ENCODE measurements around the gene TSPOAP1.
A peak's percentile ranks its signal among the peaks of the same experiment; 100 is the strongest.

Gene TSPOAP1

DNA sequence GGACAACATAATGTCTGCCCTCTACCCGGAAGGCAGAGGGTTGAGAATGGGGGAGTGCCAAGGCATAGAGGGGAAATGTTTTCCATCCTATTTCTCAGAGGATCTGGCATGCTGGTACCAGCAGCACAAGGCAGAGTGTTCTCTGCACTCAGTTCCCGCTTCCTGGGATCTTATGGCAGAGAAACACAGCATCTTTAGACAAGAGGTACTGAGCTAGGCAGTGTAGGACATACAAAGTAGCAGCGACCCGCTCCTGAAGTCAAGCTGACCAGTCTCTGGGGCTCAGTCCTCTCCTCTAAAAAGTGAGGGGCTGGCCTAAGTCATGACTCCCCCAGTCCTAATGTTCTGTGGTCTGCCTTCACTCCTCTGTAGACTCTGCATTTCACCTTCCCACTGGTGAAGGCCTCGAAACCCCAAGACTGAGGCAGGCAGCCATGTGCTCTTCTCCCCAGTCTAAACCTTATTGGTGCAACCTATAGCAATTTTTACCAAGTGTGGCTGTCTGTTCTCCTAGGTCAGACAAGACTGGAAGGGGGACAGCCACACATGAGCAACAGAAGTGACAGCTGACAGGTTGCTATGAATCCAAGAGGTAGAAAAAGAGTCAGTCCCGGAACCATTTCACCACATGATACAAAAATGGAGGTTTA, 11.3 kb upstream of the TSPOAP1 start:
- DNase-seq (ENCODE audit: low read depth) = no peak

DNA sequence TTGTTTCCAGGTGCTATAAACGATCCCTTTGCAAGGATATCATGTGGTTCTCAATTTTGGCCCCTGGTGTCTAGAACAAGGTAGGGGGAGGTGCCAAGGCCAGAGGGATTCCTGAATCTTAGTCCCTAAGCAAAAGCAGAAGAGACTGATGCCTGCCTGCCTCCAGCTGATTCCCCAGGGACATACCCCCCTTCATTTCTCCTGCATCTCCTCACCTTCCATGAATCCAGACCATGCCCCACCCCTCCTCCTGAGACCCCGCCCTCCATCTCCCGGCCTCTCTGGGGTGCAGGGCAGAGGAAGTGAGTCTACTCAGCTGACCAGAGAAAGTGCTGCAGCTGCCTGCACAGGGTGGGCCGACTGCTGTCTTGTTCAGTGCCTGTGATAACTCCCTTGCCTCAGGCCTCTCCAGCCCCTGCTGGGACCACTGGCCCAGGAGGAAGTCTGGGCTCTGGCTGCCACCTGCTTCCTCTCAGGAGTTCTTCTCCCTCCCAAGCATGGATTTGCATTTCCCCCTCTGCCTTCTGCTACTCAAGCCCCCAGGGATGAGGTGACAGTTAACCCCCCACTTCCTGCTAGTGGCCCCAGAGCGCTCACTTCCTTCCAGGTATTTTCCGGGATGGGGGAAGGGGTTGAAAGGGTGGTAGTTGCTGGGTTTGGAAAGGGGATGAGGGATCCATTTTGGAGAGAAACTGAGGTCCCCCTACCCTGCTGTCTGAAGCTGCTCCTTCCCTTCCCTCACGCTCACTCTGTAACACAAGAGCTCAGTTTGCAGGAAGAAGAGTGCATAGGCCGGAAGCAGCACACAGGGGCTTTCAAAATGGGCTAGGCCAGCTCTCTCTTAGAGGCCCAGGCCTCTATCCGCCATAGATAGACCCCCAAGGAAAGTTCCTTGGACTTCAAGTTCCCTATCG, 10.5 kb upstream of the TSPOAP1 start:
- DNase-seq (ENCODE audit: low read depth) = peak; percentile 75

DNA sequence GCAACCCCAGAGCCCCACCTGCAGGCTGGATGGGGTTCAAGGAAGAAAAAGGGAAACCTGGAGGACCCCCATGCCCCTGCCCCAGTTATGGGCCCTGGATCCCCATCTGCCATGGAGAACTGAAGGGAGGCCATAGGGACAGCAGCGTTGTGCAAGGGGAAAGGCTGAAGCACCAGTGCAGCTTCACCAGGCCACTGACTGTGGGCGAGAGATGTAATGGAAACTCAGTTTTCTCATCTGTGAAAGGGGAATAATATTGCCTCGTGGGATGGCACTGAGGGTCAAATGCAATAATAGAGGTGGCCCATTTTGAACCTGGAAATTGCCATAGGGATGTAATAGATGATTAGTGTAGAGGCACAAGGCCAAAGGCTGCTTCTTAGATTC, 9.9 kb upstream of the TSPOAP1 start:
- no peak for DNase-seq (ENCODE audit: low read depth)

DNA sequence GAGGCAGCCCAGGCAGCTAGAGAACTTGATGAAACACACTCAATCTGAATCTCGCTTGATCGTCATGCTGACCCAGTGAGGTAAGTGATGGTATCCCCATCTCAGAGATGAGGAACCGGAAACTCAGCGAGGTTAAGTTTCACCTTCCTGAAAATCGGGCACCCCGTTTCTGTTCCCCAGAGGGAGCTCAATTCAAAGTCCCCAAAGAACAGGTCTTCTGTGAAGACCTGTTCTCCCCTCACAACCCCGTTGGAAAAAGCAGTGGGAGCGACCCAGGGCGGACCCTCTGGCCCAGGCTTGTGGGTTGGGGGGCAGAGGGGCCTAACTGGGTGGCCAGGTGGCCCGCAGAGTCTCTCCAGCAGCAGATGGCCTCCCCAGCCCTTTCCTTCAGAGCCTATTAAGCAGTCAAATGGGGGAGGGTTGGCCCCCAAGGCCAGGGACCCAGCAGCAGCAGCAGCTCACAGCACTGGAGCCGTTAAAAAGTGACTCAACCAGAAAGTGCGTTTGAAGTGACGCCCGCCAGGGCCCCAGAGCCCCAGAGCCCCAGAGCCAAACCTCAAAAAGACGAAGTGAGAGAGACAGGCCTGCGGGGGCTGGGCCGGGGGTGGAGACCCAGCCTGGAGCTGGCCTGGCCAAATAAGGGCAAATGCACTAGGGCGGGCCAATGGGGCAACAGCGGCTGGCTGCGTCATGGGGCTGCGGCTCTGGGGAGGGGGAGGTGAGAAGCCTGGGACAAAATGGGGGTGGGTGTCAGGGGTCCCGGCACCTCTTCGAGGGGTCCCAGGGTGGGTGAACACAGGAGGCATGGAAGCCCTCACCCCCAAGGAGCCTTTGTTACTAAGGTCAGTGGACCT, 9.2 kb upstream of the TSPOAP1 start:
- peak; percentile 90 for DNase-seq (ENCODE audit: low read depth)

DNA sequence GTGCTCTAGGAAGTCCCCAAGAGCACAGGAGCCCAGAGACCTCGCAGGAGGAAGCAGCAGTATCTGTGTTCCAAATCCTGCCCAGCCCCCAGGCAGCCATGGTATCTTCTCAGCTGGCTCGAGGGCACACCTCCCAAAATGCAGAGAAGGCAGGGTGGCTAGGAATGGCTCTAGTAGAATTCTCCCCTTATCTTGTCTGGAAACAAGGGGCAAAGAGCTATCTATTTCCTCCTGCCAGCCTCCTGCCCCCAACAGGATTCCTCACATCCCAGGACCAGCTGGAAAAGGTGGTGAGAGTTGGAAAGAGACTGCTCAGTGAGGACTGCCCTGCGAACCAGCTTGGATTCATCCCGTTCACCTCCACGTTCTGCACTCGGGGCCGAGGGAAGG, 8.6 kb upstream of the TSPOAP1 start:
- no peak for DNase-seq (ENCODE audit: low read depth)

DNA sequence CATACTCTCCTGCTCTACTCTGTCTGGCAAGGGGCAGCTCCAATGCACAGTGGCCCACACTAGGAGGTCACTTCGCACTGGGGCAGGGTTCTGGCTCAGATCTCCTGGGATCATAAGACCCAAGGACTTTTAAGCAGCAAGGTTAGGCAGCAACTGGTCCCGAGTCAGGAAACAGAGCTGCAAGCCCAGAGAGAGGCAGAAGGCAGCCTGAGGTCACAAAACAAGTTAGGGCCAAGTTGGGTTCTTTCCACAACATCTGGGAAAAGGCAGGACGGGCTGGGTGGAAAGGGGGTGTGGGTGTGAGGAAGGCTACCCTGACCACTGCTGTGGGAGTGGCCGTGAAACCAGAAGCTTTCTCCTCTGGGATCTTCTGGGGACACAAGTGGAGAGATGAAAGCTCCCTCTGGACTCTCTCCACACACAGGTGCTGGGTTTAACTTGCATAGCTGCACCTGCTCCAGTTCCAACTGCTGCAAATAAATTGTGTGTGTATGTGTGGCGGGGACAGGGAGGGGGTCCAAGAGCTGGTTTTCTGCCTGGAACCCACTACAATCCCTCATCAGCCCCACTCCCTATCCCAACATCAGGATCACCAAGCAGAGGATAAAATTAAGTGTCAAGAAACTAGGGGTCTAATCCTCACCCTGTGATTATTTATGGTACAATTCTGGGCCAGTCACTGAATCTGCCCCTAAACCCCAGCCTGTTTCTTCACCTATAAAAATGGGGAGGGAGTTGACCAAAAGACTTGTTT, 8.0 kb upstream of the TSPOAP1 start:
- DNase-seq (ENCODE audit: low read depth) = no peak

DNA sequence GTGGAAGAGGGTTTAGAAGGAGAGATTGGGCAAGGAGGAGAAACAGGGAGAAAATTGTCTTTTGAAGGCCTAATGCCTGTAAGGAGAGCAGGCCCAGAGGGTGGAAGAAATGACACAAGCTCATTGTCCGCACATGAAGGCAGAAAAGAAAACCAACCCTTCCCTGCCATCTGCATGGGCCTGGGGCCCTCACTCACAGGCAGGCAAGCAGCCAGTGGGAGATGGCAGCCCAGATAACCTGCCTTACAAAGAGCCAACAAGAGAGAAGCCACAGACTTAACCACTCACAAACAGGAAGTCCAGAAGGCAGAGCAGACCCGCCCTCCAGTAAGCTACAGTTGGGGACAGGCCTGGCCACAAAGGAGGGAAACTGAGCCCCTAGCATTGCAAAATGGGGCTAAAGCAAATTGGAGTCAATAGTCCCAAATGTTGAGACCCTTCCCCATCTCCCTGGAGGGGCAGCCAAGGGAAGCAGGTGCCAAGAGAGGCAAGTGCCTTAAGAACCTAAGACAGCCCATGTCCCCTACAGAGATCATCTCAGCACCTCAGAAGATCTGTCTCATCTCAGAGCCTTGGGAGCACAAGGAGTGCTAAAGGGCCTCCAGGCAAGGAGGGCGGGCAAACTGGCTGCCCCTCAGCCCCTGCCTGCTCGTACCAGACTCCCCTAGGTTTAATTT, 7.3 kb upstream of the TSPOAP1 start:
- peak; percentile 64 for DNase-seq (ENCODE audit: low read depth)

DNA sequence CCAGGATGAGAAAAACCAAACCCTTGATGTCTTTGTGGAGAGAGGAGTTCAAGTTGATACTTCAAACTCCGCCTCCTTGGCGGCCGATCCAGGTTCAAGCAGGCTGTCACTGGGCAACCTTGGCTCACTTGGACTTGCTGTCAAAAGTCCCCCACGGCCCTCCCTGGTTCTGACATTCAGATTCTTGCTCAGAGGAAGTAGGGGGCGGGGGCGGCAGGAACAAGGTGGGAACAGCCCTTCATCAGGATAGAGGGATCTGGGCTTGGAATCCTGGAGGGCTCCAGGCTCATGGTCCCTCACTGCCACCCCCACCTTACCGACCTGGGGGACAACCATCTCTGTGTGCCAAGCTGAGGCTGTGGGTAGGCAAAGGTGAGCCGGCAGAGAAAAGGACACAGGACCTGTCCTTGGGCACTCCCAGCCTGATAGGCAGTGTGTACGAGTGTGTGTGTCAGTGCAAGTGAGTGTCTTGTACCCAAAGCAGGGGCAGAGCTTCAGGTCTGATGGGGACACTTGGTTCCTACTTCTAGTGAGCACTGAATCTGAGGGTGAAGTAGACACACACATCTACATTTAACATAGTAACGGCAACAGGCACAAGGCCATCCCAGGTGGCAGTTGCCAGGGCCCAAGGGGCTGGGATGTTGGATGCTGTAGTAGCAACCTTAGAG, 6.6 kb upstream of the TSPOAP1 start:
- no peak for DNase-seq (ENCODE audit: low read depth)

DNA sequence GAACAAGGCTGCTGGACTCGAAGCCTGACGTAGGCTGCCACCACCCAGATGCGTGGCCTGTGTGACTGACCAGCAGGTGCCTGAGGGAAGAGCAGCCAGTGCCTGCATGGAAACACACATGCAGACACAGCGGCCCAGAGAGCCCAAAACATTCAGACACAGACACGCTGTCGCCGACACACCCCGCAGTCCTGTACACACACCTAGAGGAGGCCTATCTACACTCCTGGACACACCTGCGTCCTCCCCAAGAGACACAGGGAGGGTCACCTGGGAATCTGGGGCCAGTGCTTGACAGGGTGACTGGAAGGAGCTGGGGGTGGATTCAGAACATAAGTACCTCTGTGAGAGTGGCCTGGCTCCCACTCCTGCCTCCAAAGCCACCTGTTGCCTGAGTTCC, 6.1 kb upstream of the TSPOAP1 start:
- no peak for DNase-seq (ENCODE audit: low read depth)

DNA sequence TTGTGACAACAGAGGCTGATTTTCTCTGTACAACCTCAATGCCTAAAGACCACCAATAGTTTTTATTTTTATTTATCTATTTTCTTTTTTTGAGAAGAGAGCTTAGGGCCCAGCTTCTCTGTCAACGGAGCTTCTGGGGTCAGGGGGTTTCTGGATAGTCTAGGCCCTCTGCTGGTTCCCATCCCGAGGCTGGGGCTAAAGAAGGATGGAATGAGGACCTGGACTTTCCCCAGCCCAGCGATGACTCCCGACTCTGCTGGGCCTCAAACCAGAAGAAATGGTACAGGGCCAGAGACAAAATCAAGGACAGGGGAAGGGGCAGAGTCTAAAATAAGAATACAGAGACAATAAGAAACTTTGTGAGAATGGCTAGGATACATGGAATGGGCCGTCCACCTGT, 5.7 kb upstream of the TSPOAP1 start:
- DNase-seq (ENCODE audit: low read depth) = no peak

DNA sequence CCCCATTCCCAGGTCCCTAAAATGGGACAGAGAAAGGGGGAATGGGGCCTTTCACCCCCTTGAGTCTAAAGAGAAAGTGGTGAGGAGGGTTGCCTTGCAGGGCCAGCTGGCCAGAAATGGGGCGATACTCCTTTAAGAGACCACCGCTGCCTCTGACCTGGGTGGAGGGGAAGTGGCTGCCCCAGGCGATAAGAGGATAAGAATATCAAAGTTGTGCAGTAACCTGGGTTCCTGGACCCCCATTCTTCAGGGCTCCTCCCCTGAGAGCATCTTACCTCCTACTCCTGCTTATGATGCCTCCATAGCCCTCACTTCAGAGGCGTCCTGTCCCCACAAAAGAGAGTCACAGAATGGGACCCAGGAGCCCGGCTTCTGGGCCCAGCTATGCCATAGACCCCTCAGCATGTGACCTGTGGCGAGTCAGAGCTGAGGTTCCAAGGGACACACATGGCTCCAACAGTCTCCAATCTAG, 5.2 kb upstream of the TSPOAP1 start:
- DNase-seq (ENCODE audit: low read depth) = no peak

DNA sequence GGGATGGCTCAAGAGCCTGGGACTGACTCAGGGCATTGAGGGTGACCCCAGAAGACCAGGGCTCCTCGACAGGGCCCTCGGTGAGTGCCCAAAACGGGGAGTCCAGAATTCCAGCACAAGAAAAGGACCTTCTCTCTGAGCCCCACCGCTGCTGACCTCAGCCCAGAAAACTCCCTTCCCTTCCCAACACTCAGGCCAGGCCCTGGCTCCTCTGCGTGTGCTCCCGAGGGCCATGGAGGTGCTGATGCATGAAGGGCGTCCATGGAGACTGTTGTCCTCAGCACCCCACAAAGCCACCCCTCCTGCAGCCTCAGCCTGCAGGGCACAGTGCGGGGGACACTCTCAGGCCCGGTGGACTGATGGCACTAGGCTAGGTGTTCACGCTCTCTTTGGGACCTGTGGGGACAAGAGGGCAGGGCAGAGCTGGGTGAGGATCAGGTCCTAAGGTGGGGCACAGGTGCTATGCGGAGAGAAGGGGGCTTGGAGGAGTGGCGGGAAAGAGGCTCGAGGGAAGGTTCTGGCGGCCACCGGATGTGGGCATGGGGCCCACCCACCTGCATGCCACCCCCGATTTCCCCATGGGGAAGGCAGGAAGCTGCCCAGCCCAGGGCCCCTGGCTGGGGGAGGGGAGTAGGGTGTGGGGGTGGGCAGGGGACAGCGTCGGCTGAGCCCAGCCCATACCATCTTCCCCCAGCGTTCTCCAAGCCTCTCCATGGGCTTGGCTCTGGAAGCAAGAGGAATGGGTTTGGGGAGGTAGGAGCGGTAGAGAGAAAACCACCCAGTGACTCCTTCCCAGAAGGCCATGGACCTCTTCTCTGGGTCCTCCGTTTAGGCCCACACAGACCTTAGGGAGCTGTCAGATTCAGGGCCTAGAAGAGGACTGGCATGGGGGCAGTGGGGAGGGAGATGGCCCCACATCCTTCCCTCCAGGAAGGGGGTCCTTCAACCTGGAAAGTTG, 4.5 kb upstream of the TSPOAP1 start:
- peak; percentile 67 for DNase-seq (ENCODE audit: low read depth)

DNA sequence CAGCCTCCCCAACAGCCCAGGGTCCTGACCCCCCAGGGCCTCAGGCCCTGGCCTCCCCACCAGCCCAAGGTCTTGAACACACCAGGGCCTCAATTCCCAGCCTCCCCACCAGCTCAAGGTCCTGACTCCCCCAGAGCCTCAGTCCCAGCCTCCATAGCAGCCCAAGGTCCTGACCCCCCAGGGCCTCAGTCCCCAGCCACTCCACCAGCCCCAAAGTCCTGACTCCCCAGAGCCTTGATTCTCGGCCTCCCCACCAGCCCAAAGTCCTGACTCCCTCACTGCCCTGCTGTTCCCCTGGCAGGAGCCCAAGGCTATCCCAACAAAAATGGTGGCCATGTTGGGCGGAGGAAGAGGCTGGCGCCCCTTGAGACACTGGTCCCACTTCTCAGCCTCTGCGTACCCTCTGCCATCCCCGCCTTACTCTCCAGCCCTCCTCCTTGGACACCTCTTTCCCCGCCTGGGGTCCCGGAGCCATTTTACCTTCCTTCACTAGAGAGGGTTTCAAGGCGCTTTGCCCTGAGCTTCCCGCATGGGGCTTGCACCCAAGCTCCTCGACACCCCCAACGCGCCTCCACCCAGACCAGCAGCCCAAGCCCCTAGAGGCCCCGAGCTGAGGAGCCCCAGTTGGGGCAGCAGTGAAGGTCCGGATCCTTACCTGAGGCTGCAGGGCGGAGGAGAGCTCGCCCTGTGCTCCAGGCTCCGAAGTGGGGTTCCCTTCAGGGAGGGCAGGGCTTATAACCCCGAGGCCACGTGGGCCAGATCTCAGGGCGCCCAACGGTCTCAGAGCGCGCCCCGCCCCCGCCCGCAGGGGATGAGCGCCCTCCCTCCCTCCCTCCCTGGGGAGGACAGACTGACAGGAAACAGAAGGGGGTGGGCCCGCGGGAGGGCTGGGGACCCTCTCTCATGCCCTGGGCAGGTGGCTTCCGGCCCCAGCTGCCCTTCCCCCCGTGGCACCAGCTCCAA, 3.5 kb upstream of the TSPOAP1 start:
- DNase-seq (ENCODE audit: low read depth) = peak; percentile 91

DNA sequence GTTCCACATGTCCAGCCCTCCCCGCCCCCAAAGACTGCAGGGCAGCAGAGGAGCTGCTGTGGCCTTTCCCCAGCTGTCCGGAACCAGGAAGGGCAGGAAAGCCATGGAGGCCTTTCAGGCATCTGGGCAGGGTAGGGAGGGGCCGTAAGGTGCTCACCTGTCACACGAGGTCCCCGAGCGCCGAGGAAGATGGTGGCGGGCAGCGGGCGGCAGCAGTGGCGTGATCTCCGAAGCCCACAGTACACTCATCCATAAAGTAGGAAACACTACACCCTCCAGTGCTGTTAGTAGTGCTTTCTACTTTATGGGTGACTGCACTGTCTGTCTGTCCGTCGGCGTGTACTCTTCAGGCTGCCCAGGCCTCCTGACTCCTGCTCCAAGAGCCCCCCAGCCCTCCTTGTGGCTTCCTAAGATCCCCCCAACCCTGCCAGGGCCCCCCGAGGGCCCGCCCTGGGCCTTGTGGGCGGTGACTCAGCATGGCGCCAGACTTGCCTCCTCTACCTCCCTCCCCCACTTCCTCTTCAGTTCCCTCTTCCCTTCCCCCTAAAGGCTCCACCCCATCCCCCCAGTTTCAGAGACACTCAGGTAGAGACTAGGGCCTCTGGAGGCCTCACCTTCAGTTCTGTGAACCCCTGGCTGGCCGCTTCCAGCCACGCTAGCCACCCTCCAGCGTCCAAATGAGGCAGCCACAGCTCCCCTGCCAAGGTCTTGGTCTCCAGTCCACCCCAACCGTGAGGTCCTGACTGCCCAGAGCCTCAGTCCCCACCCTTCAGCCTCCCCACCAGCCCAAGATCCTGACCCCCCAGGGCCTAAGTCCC, 2.6 kb upstream of the TSPOAP1 start:
- peak; percentile 83 for DNase-seq (ENCODE audit: low read depth)

DNA sequence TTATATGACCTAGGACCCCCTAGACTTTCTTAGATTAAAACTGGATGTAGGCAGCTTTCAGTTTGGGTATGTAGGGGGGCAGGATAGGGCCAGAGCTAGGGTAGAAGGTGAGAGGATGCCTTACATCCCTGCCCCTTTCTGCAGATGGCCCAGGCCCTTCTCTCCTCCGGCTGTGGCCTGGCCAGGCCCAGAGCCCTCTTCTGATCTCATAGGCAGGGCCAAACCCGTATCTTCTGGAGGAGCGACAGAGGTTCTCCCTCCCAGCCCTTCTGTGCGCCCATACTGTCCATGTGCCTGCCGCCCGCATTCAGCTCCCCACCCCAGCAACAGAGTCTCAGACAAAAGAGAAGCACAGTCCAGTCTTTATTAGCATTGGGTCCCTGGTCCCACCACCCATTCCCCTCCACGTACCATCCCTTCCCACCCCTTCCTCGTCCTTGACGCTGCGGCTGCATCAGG, 2.0 kb upstream of the TSPOAP1 start:
- peak; percentile 39 for DNase-seq (ENCODE audit: low read depth)

DNA sequence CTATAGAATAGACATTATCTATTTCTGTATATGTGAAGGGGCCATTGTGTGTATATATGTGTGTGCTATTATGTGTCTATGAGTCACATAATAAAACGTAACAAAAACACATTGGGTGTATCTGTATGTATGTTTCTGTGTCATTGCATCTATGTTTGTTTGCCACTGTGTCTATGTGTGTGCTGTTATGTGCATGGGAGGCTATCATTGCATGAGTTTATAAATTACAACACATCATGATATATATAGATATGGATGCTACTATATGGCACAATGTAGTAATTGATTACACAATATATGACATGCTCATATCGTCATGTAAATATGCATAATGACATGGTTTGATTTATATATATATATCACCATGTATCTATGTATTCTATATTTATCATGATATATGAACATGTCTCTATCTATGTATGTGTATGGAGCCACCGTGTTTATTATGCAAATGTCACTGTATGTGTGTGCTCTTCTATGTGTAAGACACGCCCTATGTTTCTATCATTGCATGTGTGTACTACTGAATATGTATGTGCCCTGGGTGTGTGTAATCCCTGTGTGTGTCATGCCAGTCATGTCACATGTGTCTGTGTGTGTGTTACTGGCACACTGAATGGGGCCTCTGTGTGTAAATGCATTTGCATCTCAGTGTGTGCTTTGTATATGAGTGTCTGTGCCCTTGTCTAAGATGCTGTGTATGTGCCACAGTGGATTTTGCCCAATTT, 1.4 kb upstream of the TSPOAP1 start:
- DNase-seq (ENCODE audit: low read depth) = peak; percentile 51
